ENCODE data around the gene CLDN8.

CLDN8 gene

DNA sequence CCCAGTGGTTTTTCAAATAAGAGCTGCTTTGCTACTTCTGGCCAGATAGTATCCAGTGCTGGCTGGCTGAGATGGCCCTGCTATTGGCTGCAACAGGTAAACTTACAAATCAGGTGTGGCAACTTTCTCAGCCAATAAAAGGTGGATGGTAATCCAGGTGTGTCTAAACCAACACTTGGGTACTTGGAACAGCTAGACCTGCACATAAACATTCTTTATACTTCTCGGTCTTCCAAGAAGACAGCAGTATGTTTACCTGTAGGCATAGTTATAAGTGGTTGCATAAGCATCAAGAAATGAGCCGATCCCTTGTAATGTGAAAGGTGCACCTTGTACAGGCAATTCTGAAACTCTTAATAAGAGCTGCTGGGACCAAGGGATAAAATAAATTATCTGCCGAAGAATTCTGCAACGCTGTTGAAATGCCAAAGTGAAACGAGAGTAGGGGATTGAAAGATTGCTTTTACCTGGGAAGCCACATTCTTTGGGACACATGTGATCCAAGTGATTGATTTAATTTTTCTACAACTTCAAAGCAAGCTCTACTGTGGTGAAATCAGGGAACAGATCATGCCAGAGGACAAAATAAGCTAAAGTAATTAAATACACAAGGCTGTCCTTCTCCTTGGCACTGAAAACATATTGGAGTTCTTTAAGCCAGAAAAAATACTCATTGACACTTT lies at the start of gene CLDN8:
Gene CLDN8 (minus strand): TSS at position 57 of the 683 bp plus-strand sequence. CDS start 172 bp downstream, outside the sequence.
- DNase-seq, result no peak

GRCh38 chr21:30257773-30258172 lies 41.9 kb upstream of the CLDN8 start:
- DNase-seq, result no peak

DNA sequence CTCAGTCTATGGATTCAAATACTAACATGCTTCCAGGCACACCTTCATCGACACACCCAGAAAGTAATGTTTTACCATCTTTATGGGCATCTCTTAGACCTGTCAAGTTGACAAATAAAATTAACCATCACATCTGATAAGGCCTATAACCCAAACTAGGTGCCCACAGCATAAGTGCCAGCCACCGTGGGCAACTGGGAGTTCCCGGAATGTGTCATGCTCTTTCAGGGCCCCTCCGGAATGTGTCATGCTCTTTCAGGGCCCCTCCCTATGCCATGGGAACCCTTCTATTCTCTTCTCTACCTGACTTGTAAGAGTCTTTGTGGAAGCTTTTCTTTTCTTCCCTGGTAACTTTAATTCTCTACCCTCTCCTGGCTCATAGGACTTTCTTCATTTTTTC lies 40.2 kb upstream of the CLDN8 start:
- DNase-seq, result no peak

DNA sequence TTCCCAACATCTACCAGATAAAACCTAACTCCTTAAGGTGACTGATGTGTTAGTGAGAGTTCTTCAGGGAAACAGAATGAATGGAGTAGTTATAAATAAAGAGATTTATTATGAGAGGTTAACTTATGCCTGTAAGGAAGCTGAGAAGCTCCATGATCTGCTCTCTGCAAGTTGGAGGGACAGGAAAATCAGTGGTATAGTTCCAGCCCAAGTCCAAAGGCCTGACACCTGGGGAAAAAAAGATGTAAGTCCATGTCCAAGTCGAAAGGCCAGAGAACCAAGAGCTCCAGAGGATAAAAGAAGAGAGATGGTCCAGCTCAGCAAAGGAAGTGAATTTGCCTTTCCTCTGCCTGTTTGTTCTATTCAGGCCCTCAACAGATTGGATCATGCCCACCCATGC lies 39.8 kb upstream of the CLDN8 start:
- DNase-seq, result no peak

DNA sequence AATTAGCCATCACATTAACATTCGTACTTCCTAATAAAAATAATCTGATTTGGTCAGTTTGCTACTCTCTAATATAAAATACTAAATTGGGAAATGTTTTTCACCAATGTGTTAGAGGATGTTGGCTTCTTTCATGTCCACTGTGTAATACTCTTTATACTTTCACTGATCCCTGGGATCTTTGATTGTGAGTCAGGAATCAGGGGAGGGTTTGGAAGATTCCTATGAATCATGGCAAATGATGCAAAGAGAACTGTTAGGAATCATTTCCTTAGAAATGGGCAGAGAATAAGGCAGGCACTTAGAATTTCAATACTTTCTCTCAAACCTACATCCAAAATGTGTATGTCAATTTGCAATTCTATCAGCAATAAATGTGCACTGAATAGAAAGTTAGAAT lies 35.9 kb upstream of the CLDN8 start:
- DNase-seq, result no peak

DNA sequence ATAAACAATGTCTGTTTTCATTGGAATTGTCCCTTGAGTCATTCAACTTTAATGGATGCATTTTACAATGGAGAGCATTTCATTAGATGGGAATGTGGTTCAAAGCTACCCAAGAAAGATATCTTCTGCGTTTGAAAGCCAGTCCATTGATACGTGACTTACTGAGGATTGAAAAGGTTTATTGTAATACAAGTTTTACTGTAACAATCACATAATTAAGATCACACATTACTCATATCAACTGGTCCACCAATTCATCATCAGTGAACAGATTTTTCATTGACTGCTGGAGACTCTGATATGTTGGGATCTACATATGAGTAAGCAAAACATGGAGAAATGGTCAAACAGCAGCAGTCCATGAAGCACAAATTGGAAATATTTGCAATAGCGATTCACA lies 34.0 kb upstream of the CLDN8 start:
- DNase-seq, result no peak

GRCh38 chr21:30248844-30249243 lies 32.9 kb upstream of the CLDN8 start:
- DNase-seq, result no peak

DNA sequence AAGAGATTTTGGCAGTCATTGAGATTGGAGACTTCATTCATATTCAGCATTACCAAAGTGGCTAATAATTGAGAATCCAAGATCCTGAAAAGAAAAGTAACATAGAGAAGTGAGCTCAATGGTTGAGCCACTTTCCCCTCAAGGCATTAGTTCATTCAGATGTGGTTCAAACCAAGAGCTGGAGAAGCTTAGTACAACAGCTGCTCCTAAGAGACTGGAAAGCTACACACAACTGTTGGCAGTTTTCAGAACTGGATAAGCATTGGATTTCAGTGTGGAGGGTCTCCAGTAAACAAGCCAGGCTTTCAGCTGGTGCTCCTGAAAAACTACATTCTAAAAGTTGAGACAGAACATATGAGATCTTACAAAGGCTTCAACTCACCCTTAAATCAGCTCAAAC lies 29.2 kb upstream of the CLDN8 start:
- no peak for DNase-seq

- DNase-seq, result no peak
These were observed 27.8 kb upstream of the CLDN8 start for GRCh38 chr21:30243691-30244090.

DNA sequence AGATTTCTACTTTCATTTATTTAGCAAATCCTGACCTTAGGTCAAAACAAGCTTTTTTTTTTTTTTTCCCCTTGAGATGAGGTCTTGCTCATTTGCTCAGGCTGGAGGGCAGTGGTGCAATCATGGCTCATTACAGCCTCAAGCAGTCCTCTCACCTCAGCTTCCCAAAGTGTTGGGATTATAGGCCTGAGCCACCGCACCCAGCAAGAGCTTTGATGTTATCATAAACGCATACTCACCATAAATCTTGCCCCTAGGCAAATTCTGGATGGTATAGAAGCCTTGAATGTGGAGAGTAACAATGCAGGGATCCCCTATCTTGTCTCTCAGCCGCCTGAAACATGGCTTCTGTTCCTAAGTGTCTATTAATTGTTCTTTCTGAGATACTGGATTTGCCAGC lies 24.8 kb upstream of the CLDN8 start:
- no peak for DNase-seq

- no peak for DNase-seq
These were observed 22.3 kb upstream of the CLDN8 start for GRCh38 chr21:30238168-30238567.

GRCh38 chr21:30234643-30235042 lies 18.7 kb upstream of the CLDN8 start:
- DNase-seq, result no peak

DNA sequence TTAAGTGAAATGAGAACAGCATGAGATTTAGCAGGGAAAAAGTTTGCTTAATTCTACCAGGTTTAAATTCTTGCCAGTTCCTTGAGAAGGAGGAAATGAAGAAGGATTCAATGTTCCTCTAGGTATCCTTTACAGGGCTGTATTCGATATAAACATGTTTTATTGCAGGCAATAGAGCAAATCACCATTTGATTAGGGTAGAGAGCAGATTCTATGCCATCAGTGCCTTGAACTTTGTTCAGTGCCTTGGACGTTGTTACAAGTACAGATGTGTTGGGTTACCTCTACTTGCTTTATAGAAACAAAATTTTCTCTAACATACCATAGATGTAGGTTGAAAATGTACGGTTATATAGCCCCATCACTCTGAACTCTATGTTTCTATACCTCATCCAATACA lies 18.2 kb upstream of the CLDN8 start:
- DNase-seq, result no peak

DNA sequence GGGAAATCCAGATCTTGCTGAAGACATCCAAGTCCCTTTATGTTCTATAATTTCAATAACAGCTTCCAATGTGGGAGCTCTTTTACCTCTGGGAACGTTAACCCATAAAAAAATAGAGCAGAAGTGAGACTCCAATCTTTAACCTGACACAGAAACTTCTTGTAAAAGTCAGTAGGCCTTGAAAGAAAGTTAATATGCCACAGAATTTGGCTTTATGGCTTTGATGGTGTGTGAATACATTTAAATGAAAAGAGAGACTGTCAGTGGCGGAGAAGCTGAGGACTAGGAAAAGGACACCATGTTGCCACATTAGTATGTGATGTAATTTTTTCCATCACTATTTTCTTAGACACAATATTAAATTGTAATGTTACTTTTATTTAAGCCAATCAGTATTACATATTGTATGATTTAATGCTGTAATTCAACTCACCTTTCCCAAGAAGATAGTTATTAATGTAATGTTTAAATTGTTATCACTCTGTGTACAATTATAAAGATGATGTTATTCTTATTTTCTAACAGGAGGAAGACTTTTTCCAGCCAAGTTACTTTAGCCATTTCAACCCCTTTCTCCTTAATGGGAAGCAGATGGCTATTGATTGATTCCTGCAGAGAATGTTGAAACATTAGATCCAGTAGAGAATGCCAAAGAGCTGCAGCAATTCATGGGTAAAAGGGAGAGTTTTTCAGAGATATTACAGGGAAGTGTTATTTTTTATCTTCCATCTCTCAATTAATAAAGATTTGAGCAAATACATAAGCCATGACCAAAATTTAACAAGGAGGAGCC lies 17.5 kb upstream of the CLDN8 start:
- DNase-seq, result no peak

DNA sequence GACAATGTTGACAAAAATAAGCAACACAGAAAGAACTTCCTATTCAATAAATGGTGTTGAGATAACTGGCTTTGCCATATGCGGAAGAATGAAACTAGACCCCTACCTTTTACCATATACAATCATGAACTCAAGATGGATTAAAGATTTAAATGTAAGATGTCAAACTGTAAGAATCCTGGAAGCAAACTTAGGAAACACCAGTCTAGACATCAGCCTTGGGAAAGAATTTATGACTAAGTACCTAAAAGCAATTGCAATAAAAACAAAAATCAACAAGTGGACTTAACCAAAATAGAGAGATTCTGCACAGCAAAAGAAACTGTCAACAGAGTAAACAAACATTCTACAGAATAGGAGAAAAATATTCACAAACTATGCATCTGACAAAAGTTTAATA lies 16.1 kb upstream of the CLDN8 start:
- DNase-seq, result no peak

DNA sequence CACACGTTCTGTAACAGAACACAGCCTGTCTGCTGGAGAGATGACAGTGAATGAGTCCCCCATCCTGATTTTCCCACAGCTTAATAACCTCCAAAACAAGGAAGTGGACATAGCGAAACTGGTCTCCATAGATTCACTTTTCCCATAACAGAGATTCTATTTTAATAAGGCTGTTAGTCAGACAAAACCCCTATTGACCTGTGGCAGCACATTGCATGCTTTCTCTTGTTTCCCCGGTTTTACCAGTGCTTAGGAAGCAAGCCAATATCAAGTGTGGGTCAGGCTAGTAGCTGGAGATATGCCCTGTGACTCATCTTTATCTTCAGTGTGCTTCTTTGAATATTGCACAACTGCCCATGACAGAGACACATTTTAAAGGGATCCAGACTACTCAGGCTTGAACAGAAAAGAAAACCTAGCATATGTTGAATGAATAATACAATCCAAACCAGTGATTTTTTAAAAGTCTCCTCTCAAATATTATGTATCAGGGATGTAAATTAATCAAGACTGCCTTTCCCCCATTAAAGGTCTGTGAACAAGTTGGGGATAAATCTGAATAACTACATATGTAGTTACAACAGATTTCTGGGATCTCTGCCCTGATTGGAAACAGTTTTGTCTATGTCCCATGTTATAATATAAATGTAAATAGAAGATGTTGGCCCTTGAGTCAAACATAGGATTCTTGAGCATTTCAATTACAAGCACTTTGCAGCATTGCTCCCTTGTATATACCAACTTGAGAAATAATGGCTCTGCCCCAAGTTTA lies 11.9 kb upstream of the CLDN8 start:
- DNase-seq, result no peak

- no peak for DNase-seq
These were observed 11.2 kb upstream of the CLDN8 start for GRCh38 chr21:30227128-30227527.

DNA sequence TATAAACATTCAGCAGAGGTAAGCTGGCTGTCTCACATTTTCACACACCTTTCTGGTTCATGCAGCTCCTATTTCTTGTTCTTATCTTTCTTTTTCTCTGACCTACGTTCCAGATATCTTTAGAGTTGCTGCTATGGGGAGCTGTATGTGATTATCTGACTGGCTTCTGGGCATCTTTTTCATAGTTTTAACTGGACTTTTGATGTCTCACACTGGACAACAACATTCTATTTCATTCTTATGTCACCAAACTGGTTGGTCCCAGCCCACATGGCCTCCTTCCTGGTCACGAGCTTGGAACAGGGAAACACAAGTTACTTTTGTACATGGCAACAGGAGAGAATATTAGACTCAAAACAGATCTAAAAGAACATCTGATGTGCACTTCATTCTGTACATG lies 7.7 kb upstream of the CLDN8 start:
- DNase-seq, result no peak

GRCh38 chr21:30222724-30223123 lies 6.8 kb upstream of the CLDN8 start:
- no peak for DNase-seq

- no peak for DNase-seq
These were observed 4.8 kb downstream of the CLDN8 start for GRCh38 chr21:30211071-30211470.

GRCh38 chr21:30209601-30210000 lies 6.3 kb downstream of the CLDN8 start:
- DNase-seq, result no peak

DNA sequence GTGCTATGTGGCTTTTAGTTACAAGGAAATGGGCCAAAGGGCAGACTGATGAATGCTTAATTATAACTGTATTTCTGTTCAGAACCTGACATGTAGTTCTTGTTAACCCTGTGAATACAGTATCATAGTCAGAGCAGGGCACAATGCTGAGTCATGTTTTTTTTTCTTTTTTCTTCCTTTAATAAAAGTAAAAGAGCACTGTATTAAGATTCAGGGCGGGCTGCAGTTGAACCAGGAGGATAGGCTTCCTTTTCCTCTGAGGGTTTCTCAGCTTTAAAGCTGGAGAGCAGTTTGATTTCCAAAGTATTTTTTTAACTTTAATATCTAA lies 8.7 kb downstream of the CLDN8 start:
- no peak for DNase-seq

DNA sequence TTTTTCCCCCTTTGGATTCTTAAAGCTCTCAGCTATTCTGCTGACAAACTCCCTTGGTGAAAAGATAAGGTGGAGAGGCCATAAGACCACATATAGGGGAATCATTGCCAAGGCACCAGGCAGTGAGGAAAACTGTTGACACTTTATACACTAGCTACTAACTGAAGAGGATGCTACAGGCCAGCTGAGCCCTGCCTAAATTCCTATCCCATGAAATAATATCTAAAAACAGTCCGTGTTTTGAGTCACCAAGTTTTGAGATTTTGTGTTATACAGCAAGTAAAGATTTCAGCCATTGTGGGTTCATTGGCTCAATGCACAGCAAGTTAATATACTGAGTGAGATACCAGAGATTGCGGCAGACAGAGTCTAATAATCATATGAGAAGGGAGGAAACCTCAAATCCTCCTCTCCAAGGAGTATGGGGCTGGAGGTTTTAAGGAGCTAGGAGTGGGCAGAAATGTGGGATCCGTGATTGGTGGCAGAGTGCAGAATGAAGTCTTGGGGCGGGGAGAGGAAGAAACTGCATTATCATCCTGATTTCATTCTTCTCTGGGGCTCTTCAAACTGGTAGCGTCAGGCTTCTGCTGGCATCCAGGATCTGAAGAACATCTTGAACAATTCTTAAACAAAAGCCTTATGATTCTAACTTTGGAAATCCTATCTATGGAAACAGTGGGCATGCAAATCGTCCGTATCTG lies 9.2 kb downstream of the CLDN8 start:
- no peak for DNase-seq
